ENCODE results near the gene FANCF. TPM values are rescaled to one million over a fixed set of nuclear protein-coding genes. Genes with fewer than 3 reads are reported as not detected.

Gene FANCF
- total RNA-seq, 4 donors from 2014 or later, result 0.73 to 2.9 (median 2.1) TPM

- Histone ChIP-seq H3K27ac (no peak overlapping the region), H3K4me3 (no peak overlapping the region), H3K4me1 (peaks cover 12 to 13% of the 10 kb centered on the region in 2 donors), H3K27me3 (no peaks in the 10 kb centered on the region), H3K36me3 (no peaks in the 10 kb centered on the region), H3K9me3 (no peaks in the 10 kb centered on the region)
- intact Hi-C loops (cut with DNase I; ENCODE audit: low total_unique reads) (loop anchor here (5.0 to 10.0 kb wide), 3 partner anchors 40 to 433 kb away; partner anchors contain the start of genes ANO5, GAS2 and SVIP), in situ Hi-C loops (cut with MboI; ENCODE audit: low sequenced_read_pairs in 4 of 4) (no loop called here)
- DNase-seq (no peak), ATAC-seq (no peak)
- no peak for TF ChIP-seq POLR2A (IDR thresholded peaks at IDR 0.05)
- TF ChIP-seq, protein P1, sequence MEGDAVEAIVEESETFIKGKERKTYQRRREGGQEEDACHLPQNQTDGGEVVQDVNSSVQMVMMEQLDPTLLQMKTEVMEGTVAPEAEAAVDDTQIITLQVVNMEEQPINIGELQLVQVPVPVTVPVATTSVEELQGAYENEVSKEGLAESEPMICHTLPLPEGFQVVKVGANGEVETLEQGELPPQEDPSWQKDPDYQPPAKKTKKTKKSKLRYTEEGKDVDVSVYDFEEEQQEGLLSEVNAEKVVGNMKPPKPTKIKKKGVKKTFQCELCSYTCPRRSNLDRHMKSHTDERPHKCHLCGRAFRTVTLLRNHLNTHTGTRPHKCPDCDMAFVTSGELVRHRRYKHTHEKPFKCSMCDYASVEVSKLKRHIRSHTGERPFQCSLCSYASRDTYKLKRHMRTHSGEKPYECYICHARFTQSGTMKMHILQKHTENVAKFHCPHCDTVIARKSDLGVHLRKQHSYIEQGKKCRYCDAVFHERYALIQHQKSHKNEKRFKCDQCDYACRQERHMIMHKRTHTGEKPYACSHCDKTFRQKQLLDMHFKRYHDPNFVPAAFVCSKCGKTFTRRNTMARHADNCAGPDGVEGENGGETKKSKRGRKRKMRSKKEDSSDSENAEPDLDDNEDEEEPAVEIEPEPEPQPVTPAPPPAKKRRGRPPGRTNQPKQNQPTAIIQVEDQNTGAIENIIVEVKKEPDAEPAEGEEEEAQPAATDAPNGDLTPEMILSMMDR (IDR thresholded peaks at IDR 0.05 in 4 of 5, conservative IDR thresholded peaks at IDR 0.05 in 1 of 5), result no peak
Observed at GRCh38 chr11:22627421-22627820, 1.8 kb upstream of the FANCF start.

GRCh38 chr11:22626573-22627239 is 1.1 kb upstream of the FANCF start:
- H3K4me1 ChIP-seq, result peaks cover 12 to 13% of the 10 kb centered on the region in 2 donors
- peak overlapping the region in 2 of 4 donors; percentile 95 to 98 for H3K4me3 ChIP-seq
- H3K9me3 ChIP-seq, result no peaks in the 10 kb centered on the region
- DNase-seq (no peak), ATAC-seq (no peak)
- in situ Hi-C loops (cut with MboI; ENCODE audit: low sequenced_read_pairs in 4 of 4) (no loop called here), intact Hi-C loops (cut with DNase I; ENCODE audit: low total_unique reads) (loop anchor here (5.0 to 10.0 kb wide), 3 partner anchors 41 to 432 kb away; partner anchors contain the start of genes ANO5, GAS2 and SVIP)
- H3K27me3 ChIP-seq, result no peaks in the 10 kb centered on the region
- TF ChIP-seq, protein P1 (IDR thresholded peaks at IDR 0.05 in 4 of 5, conservative IDR thresholded peaks at IDR 0.05 in 1 of 5), result no peak
- TF ChIP-seq POLR2A (IDR thresholded peaks at IDR 0.05), result no peak
- peak overlapping the region in 3 of 4 donors; percentile 80 to 87 (median 85) for H3K27ac ChIP-seq
- no peaks in the 10 kb centered on the region for H3K36me3 ChIP-seq

- Histone ChIP-seq H3K27me3 (no peaks in the 10 kb centered on the region), H3K9me3 (no peaks in the 10 kb centered on the region), H3K36me3 (no peaks in the 10 kb centered on the region), H3K4me3 (peak overlapping the region; percentile 75 to 98 (median 88)), H3K27ac (peak overlapping the region; percentile 80 to 87 (median 86)), H3K4me1 (peaks cover 12 to 13% of the 10 kb centered on the region in 2 donors)
- intact Hi-C loops (cut with DNase I; ENCODE audit: low total_unique reads), result loop anchor here (5.0 to 10.0 kb wide), 3 partner anchors 42 to 430 kb away; partner anchors contain the start of genes ANO5, GAS2 and SVIP
- ATAC-seq (peak; percentile 67 to 70), DNase-seq (peak; percentile 29 to 53)
- in situ Hi-C loops (cut with MboI; ENCODE audit: low sequenced_read_pairs in 4 of 4), result no loop called here
- no peak for TF ChIP-seq POLR2A (IDR thresholded peaks at IDR 0.05)
- TF ChIP-seq, protein P1 (IDR thresholded peaks at IDR 0.05 in 4 of 5, conservative IDR thresholded peaks at IDR 0.05 in 1 of 5), result peak in 2 of 5 experiments; percentile 52 to 54
Observed at GRCh38 chr11:22624742-22625447, 728 bp downstream of the FANCF start.

GRCh38 chr11:22617868-22618267 is 7.8 kb downstream of the FANCF start:
- ATAC-seq, result no peak
- no peak for TF ChIP-seq POLR2A (IDR thresholded peaks at IDR 0.05)
- TF ChIP-seq, protein P1 (IDR thresholded peaks at IDR 0.05 in 4 of 5, conservative IDR thresholded peaks at IDR 0.05 in 1 of 5), result no peak
- intact Hi-C loops (cut with DNase I; ENCODE audit: low total_unique reads), result no loop called here
- Histone ChIP-seq H3K9me3 (no peaks in the 10 kb centered on the region), H3K4me1 (no peaks in the 10 kb centered on the region), H3K27me3 (no peaks in the 10 kb centered on the region), H3K4me3 (no peak overlapping the region), H3K36me3 (no peaks in the 10 kb centered on the region), H3K27ac (no peak overlapping the region)
- no peak for DNase-seq
- in situ Hi-C loops (cut with MboI; ENCODE audit: low sequenced_read_pairs in 4 of 4), result no loop called here

Measured in gastrocnemius medialis (tissue), 4 donors.